MM.1S (cell line): ENCODE measurements around the gene ATP13A4.

ENCODE experiments used
- DNase-seq: peaks from one replicate; pipeline ENCODE4 v3.0.0-alpha.2; 2015
- H2AFZ ChIP-seq: fragments of 300-600 bp; sonication (generic); 2 replicates; pipeline ENCODE4 v1.6.0; 2016; ENCODE audit warnings: antibody characterized with exemption, low read length
- H3F3A ChIP-seq: fragments of 300-600 bp; sonication (generic); 2 replicates; pipeline ENCODE4 v1.6.1; 2016; ENCODE audit warnings: mild to moderate bottlenecking, antibody characterized with exemption, low read length, moderate library complexity, mixed read lengths; ENCODE audit not compliant: insufficient read depth
- H3K27ac ChIP-seq: fragments of 300-600 bp; sonication (generic); 2 replicates; pipeline ENCODE4 v1.5.1; 2016; ENCODE audit warnings: mild to moderate bottlenecking, low read length
- H3K27me3 ChIP-seq: fragments of 300-600 bp; sonication (generic); replicated peaks from 2 replicates; pipeline ENCODE4 v1.6.0; 2016; ENCODE audit warnings: low read length; ENCODE audit not compliant: insufficient read depth
- H3K36me3 ChIP-seq: fragments of 300-600 bp; sonication (generic); replicated peaks from 2 replicates; pipeline ENCODE4 v1.6.1; 2016; ENCODE audit warnings: mild to moderate bottlenecking, low read length, mixed read lengths; ENCODE audit not compliant: insufficient read depth
- H3K4me1 ChIP-seq: fragments of 300-600 bp; sonication (generic); 2 replicates; pipeline ENCODE4 v1.6.1; 2016; ENCODE audit warnings: low read length, mixed read lengths
- H3K4me2 ChIP-seq: fragments of 300-600 bp; sonication (generic); 2 replicates; pipeline ENCODE4 v1.6.0; 2016; ENCODE audit warnings: low read depth, low read length
- H3K4me3 ChIP-seq: fragments of 300-600 bp; sonication (generic); 2 replicates; pipeline ENCODE4 v1.5.1; 2016; ENCODE audit warnings: low read length, mixed read lengths
- H3K79me2 ChIP-seq: fragments of 300-600 bp; sonication (generic); 2 replicates; pipeline ENCODE4 v1.6.1; 2016; ENCODE audit warnings: mixed run types, low read length, mixed read lengths
- H3K9ac ChIP-seq: fragments of 300-600 bp; sonication (generic); 2 replicates; pipeline ENCODE4 v1.6.1; 2016; ENCODE audit warnings: low read length, mixed read lengths
- H3K9me2 ChIP-seq: fragments of 300-600 bp; sonication (generic); replicated peaks from 2 replicates; pipeline ENCODE4 v1.6.1; 2016; ENCODE audit warnings: mild to moderate bottlenecking, low read length, mixed read lengths; ENCODE audit not compliant: insufficient read depth
- H3K9me3 ChIP-seq: fragments of 300-600 bp; sonication (generic); replicated peaks from 2 replicates; pipeline ENCODE4 v1.6.1; 2016; ENCODE audit warnings: mild to moderate bottlenecking, low read length, mixed read lengths; ENCODE audit not compliant: insufficient read depth
- H4K20me1 ChIP-seq: fragments of 300-600 bp; sonication (generic); 2 replicates; pipeline ENCODE4 v1.6.1; 2016; ENCODE audit warnings: mild to moderate bottlenecking, low read length, moderate library complexity, mixed read lengths; ENCODE audit not compliant: insufficient read depth
- EZH2 ChIP-seq: fragments of 300-600 bp; sonication (generic); optimal IDR thresholded peaks from 2 replicates; pipeline ENCODE3; 2017; ENCODE audit warnings: low read depth, mild to moderate bottlenecking, antibody characterized with exemption, low read length, mixed read lengths
- EZH2phosphoT487 ChIP-seq: fragments of 300-600 bp; sonication (generic); IDR thresholded peaks from 2 replicates; pipeline ENCODE4 v1.6.1; 2018; ENCODE audit warnings: antibody characterized with exemption, low read length
- TF ChIP-seq, protein P1 (sequence below): fragments of 300-600 bp; sonication (generic); IDR thresholded peaks from 2 replicates; pipeline ENCODE4 v1.5.1; 2016; ENCODE audit warnings: antibody characterized with exemption, low read length, mixed read lengths

ATP13A4 gene

GRCh38 chr3:193391902-193392301, 162.8 kb downstream of the ATP13A4 start:
- Histone ChIP-seq H3K4me1 (no peaks in the 10 kb centered on the region), H2AFZ (no peak overlapping the region), H3K79me2 (no peaks in the 10 kb centered on the region), H3K9me2 (no peaks in the 10 kb centered on the region), H3K9ac (no peak overlapping the region), H3F3A (no peaks in the 10 kb centered on the region), H3K4me3 (no peak overlapping the region), H3K27ac (no peak overlapping the region), H3K36me3 (no peaks in the 10 kb centered on the region), H3K4me2 (no peak overlapping the region), H3K27me3 (no peaks in the 10 kb centered on the region), H4K20me1 (no peaks in the 10 kb centered on the region), H3K9me3 (no peaks in the 10 kb centered on the region)
- TF ChIP-seq EZH2phosphoT487 (no peak), EZH2 (no peak)
- TF ChIP-seq, protein P1, sequence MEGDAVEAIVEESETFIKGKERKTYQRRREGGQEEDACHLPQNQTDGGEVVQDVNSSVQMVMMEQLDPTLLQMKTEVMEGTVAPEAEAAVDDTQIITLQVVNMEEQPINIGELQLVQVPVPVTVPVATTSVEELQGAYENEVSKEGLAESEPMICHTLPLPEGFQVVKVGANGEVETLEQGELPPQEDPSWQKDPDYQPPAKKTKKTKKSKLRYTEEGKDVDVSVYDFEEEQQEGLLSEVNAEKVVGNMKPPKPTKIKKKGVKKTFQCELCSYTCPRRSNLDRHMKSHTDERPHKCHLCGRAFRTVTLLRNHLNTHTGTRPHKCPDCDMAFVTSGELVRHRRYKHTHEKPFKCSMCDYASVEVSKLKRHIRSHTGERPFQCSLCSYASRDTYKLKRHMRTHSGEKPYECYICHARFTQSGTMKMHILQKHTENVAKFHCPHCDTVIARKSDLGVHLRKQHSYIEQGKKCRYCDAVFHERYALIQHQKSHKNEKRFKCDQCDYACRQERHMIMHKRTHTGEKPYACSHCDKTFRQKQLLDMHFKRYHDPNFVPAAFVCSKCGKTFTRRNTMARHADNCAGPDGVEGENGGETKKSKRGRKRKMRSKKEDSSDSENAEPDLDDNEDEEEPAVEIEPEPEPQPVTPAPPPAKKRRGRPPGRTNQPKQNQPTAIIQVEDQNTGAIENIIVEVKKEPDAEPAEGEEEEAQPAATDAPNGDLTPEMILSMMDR, result no peak
- no peak for DNase-seq

DNA sequence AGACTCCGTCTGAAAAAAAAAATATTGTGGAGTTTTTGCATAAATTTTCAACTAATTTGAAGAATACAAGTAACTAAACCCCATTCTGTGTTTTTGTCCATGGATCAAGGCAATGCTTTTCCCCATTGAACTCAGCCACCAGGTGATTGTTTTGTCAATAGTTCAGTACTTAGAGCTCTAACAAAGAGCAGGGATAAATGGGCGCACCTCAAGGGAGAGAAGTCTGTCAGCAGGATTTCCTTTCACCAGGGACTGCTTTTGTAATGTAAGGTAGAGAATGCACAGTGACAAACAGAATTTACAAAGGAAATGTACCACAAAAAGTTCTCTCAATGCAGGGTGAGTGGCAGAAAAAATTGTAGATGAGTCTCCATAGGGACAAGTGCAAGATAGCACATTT, 165.4 kb downstream of the ATP13A4 start:
- no peaks in the 10 kb centered on the region for H4K20me1 ChIP-seq
- no peak for DNase-seq
- H3K9me2 ChIP-seq, result no peaks in the 10 kb centered on the region
- H3K4me2 ChIP-seq, result no peak overlapping the region
- H3K9ac ChIP-seq, result no peak overlapping the region
- no peaks in the 10 kb centered on the region for H3F3A ChIP-seq
- H3K27ac ChIP-seq, result no peak overlapping the region
- H3K4me1 ChIP-seq, result no peaks in the 10 kb centered on the region
- no peaks in the 10 kb centered on the region for H3K79me2 ChIP-seq
- no peak overlapping the region for H3K4me3 ChIP-seq
- no peaks in the 10 kb centered on the region for H3K9me3 ChIP-seq
- H2AFZ ChIP-seq, result no peak overlapping the region
- TF ChIP-seq EZH2phosphoT487, result no peak
- TF ChIP-seq, protein P1, result no peak
- no peak for TF ChIP-seq EZH2
- no peaks in the 10 kb centered on the region for H3K27me3 ChIP-seq
- H3K36me3 ChIP-seq, result no peaks in the 10 kb centered on the region

DNA sequence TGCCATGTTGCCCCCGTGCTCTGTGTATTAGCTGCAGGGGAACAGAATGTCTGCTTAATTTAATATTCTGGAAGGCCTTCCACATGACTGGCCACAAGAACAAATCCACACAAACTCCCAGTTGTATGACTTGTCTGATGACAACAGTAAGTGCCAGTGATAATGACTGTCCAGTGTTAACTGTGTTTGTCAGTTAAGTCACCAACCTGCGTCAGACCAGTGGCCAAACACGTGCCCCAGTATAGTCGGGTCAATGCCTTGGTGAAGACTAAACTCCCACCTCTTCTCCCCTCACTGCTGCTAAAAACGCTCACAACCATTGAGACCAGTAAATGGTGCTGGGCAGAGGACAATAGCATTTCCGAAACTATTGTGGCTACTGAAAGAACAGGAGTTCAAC, 166.3 kb downstream of the ATP13A4 start:
- H4K20me1 ChIP-seq, result no peaks in the 10 kb centered on the region
- no peaks in the 10 kb centered on the region for H3K27me3 ChIP-seq
- H3K79me2 ChIP-seq, result no peaks in the 10 kb centered on the region
- no peaks in the 10 kb centered on the region for H3K9me2 ChIP-seq
- H3K4me1 ChIP-seq, result no peaks in the 10 kb centered on the region
- no peak overlapping the region for H3K4me3 ChIP-seq
- no peak overlapping the region for H3K27ac ChIP-seq
- no peaks in the 10 kb centered on the region for H3F3A ChIP-seq
- H2AFZ ChIP-seq, result no peak overlapping the region
- no peak for DNase-seq
- H3K4me2 ChIP-seq, result no peak overlapping the region
- no peaks in the 10 kb centered on the region for H3K9me3 ChIP-seq
- H3K36me3 ChIP-seq, result no peaks in the 10 kb centered on the region
- H3K9ac ChIP-seq, result no peak overlapping the region
- TF ChIP-seq EZH2phosphoT487, result no peak
- TF ChIP-seq EZH2, result no peak
- TF ChIP-seq, protein P1, result no peak
